GM19397 (cell line): ENCODE results near the gene QRSL1.
"Not testable (repeated sequence)": the region's sequence is repeated elsewhere in the genome, so short reads cannot be mapped to it uniquely, and the experiment has no call there.

Experiments
- ATAC-seq: cut with Tn5 transposase; IDR thresholded peaks from one replicate; pipeline ENCODE4 v1.9.1; 2021; ENCODE audit warnings: mild to moderate bottlenecking, moderate library complexity; ENCODE audit not compliant: unreplicated experiment

Gene QRSL1

GRCh38 chr6:106674541-106675229, 45.3 kb downstream of the QRSL1 start:
- ATAC-seq = no peak

- ATAC-seq = no peak
These were observed 47.9 kb downstream of the QRSL1 start for GRCh38 chr6:106677282-106677681.

- no peak for ATAC-seq
These were observed 54.6 kb downstream of the QRSL1 start for GRCh38 chr6:106684011-106684410.

DNA sequence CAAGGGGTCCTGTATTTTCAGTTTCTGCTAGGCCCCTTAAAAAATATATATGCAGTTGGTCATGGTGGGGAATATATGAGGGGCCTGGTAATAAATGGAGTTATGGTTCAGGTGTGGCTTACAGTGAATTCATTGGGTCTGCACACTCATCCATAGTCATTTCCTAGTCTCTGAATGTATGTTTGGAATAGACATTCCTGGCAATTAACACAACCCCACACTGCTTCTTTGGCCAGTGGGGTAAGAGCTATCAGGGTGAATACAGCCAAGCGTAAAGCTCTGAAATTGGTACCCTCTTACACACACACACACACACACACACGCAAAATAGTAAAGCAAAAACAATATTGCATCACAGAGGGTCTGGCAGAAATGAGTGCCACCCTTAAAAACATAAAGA, 56.5 kb downstream of the QRSL1 start:
- no peak for ATAC-seq

DNA sequence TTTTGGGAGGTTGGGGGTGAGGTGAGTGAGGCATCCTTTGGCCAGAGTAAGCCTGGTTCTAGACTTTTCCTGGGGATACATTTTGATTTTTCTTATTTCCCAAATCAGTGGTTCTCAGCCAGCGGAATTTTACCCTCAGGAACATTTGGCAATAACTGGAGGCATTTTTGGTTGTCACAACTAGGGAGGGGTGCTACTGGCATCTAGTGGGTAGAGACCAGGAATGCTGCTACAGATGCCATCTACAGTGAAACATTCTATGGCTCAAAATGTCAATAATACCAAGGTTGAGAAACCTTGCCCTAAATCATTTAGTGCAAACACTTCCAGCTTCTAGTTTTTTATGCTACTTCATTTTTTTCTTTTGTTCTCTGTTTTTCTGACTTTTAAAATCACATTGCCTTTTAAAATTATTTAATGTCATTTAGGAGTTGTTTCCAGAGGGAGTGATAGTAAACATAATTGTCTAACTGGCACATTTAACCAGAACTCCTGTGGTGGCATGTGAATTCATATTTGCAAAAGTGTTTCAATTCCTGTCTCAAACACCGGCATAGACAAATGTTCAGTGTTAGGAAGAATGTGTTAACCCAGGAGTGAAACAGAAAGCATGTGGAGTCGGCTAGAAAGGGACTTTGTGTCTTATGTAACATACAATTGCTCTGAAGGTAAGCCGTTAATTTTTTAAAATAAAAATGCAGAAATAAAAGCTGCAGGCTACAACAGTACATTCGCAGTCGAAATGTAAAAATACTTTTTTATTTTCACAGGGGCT, 59.0 kb downstream of the QRSL1 start:
- no peak for ATAC-seq

DNA sequence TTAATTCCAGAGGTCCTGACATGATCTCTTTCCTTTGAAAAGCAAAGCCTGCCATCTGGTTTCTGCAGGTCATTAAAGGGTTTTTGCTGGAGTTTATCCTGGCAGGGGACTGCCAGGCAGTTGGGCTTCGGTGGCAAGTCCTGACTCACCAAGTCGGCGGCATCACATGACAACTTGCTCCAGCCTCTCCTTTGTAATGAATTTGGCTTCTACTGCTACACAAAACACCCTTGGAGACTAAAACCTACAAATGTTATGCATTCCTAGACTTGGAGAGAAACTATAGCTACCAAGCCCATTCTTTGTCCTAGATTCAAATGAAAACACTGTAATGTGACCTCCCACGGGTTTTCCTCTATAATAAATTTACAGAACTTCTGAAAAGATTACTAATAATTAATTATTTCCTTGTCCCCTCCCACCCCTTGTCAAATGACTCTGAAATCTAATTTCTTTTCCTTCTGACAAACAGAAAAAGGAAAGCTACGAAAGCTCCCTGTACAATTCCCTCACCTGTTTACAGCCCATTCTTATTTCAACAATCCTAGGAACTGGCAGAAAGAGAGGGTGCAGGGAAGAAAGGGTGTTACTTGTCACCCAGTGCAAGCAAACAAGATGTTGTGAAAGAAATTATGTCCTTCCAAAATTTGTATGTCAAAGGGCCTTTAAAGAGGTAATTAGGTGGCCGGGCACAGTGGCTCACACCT, 62.9 kb downstream of the QRSL1 start:
- ATAC-seq = no peak

GRCh38 chr6:106692819-106693208, 63.4 kb downstream of the QRSL1 start:
- no peak for ATAC-seq

- ATAC-seq = no peak
These were observed 64.0 kb downstream of the QRSL1 start for GRCh38 chr6:106693418-106693817.

GRCh38 chr6:106694343-106694742, 65.0 kb downstream of the QRSL1 start:
- ATAC-seq = no peak

DNA sequence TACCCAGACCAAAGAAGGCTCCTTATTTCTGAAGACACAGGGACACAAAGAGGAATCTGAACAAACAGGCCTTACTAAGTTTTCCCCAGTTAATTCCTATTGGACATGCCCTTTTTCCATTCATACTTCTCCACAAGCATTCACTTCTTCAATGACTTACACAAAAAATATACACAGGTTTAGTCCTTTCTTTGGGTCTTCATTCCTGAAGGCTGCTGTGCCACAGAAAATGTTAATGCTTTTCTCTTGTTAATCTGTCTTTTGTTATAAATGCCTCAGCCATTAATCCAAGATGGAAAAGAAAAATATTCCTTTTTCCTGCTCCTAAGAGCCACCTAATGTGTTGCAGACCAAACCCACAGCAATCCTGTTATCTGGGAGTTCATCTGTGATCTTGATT, 71.2 kb downstream of the QRSL1 start:
- no peak for ATAC-seq

DNA sequence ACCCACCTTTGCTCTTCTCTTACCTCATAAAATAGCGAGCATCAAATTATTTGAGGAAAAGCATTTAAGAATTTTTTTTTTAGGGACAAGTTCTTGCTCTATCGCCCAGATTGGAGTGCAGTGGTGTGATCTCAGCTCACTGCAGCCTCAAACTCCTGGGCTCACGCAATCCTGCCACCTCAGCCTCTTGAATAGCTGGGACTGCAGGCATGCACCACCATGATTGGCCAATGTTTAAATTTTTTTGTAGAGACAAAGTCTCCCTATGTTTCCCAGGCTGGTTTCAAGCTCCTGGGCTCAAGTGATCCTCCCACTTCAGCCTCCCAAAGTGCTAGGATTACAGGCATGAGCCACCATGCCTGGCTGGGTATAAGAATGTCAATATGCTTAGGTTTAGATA, 71.8 kb downstream of the QRSL1 start:
- ATAC-seq = not testable (repeated sequence)

DNA sequence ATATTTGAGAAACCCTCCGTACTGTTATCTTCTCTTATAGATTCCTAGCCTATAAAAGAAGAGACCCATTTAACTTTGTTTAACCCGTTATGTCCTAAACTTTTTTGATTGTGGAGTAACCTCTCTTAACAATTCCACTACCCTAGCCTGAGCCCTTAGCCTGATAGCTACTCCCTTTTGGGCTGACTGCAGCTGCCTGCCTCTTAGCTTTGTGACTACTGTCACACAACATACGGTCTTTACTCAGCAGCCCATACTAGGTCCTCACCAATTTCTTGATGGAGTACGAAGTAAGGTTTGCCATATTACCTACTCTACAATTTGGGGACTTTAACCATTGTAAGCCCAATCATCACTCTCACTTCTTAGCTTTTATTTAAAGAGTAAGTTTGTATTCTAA, 72.7 kb downstream of the QRSL1 start:
- peak; percentile 41 for ATAC-seq

DNA sequence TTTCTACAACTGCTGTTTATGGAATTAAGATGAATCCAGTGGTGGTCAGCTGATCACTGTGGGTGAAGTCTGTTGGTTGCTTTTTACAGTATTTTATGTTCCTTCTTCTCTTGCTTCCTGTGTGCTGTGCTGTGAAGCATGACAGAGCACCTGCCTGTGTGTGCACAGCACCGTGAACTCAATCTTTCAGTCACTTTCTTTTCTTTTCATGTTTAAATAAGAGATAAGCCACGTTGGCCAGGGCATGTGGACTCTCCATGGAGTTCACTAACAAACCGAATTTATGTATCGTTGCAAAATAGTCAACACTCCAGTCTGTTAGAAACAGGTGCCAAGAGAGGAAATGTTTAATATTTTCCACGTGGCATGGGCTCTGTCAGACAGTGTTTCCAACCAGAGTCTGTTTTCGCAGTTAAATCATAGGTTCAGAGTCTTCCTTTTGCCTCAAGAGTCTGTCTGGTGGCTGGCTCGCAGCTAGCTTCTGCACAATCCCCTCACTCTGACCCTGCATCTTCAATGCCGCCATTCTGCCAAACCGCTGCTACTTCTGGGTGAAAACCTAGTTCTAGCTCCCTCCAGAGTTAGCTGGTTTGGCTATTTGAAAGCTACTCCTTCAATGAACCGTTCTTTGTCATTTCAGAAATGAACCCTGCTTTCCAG, 73.2 kb downstream of the QRSL1 start:
- ATAC-seq = peak; percentile 97

DNA sequence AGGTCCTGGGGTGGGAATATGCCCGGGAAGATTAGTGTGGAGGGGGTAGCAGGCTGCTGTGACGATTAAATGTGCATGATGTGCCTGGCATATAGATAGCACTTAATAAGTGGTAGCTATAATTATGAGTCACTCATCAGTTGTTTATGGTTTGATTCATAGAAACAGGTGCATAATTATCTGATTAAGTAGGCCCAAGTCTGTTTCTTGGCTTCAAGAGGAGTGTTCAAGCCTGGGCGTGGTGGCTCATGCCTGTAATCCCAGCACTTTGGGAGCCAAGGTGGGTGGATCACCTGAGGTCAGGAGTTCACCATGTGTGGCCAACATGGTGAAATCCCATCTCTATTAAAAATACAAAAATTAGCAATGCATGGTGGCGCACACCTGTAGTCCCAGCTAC, 74.9 kb downstream of the QRSL1 start:
- ATAC-seq = no peak

GRCh38 chr6:106705156-106705555, 75.8 kb downstream of the QRSL1 start:
- no peak for ATAC-seq

- ATAC-seq = no peak
These were observed 81.2 kb downstream of the QRSL1 start for GRCh38 chr6:106710580-106710979.

DNA sequence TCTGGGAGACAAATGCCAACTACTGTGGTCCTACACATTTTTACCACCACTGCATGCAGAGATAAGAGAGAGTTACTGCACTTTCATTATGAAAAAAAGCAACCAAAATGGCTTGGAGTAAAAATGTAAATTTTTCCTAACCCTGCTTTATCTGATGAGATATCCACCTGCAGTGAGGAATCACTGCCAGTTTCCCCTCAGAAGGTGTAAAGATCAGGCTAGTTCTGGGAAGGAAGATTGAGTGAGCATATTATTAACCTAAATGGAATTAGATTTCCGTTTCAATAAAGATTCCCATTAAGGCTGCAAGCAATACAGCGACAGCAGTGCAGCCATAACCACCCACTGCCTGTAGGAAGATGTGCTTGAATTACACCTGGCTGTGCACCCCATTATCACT, 84.9 kb downstream of the QRSL1 start:
- no peak for ATAC-seq

DNA sequence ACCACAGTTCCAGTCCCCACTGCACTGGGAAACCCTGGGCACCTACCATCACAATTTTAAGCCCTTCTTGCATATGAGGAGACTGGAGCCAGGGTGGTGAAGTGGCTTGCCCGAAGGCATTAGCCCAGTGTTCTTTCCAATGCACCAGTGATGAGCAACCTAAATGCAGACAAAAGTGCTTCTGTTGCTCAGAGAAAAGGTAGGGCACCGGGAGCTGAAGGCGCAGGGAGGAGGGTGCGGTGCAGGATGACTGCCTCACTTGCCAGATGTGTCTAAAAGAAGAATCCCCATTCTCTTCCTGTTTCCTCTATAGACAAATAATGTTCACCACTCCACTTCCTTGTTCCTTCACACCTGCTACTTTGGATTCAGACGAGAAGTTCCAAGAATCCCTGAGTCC, 86.5 kb downstream of the QRSL1 start:
- no peak for ATAC-seq

GRCh38 chr6:106716966-106717365, 87.6 kb downstream of the QRSL1 start:
- no peak for ATAC-seq
